K562 (cell line): ENCODE results near the gene SLC48A1. TPM values are rescaled to one million over a fixed set of nuclear protein-coding genes. Genes with fewer than 3 reads are reported as not detected.

Experiments used
- ADNP ChIP-seq: fragments of 200-800 bp; sonication (Bioruptor generic); IDR thresholded peaks from 2 replicates; pipeline ENCODE4 v1.6.1; 2016; ENCODE audit warnings: missing genetic modification characterization, missing compliant biosample characterization
- ARNT ChIP-seq, 2 experiments: fragments of 450-650 bp; IDR thresholded peaks; 2 replicates each; pipeline ENCODE4 v1.6.1; 2016; ENCODE audit warnings: mild to moderate bottlenecking in 1 of 2
- CBFA2T3 ChIP-seq: fragments of 450-650 bp; IDR thresholded peaks from 2 replicates; pipeline ENCODE4 v1.6.1; 2017
- DPF2 ChIP-seq: fragments of 450-650 bp; IDR thresholded peaks from 2 replicates; pipeline ENCODE4 v1.6.1; 2016
- EP400 ChIP-seq: fragments of 450-650 bp; IDR thresholded peaks from 2 replicates; pipeline ENCODE4 v1.6.1; 2017; ENCODE audit warnings: antibody characterized with exemption, mild to moderate bottlenecking, moderate library complexity
- HDAC1 ChIP-seq, 2 experiments: fragments of 450-650 bp; IDR thresholded peaks; 2 replicates each; pipeline ENCODE4 v1.6.1; 2016 to 2017; ENCODE audit warnings: inconsistent platforms in 1 of 2, mild to moderate bottlenecking in 1 of 2, moderate library complexity in 1 of 2
- HDGF ChIP-seq: fragments of 450-650 bp; IDR thresholded peaks from 2 replicates; pipeline ENCODE4 v1.6.1; 2016
- HNRNPLL ChIP-seq: fragments of 200-400 bp; formaldehyde crosslinking; IDR thresholded peaks from 2 replicates; pipeline ENCODE4 v1.6.1; 2017; ENCODE audit warnings: low read length, low read depth, mild to moderate bottlenecking; ENCODE audit not compliant: poor library complexity, severe bottlenecking
- KAT7 ChIP-seq: sonication (generic); formaldehyde crosslinking; IDR thresholded peaks from 2 replicates; pipeline ENCODE4 v1.8.0; 2022; ENCODE audit warnings: missing genetic modification reagents, mild to moderate bottlenecking, borderline replicate concordance
- KDM1A ChIP-seq, 2 experiments: fragments of 450-650 bp; IDR thresholded peaks; 2 replicates each; pipeline ENCODE4 v1.6.1; 2016; ENCODE audit warnings: mild to moderate bottlenecking in 2 of 2
- MAFK ChIP-seq: IDR thresholded peaks from 2 replicates; pipeline ENCODE4 v1.6.1; 2011; ENCODE audit warnings: low read length, improper control_type of control experiment
- MAZ ChIP-seq, 2 experiments: fragments of 450-650 bp in 1 of 2; sonication (generic) in 1 of 2; formaldehyde crosslinking; IDR thresholded peaks in 1 of 2; conservative IDR thresholded peaks in 1 of 2; 2 replicates each; pipeline versions ENCODE4 v1.4.0 to v1.5.0; 2020; ENCODE audit warnings: mild to moderate bottlenecking in 1 of 2, missing genetic modification reagents in 1 of 2
- NFRKB ChIP-seq: fragments of 450-650 bp; IDR thresholded peaks from 2 replicates; pipeline ENCODE4 v1.6.1; 2016; ENCODE audit warnings: low read depth
- PHF20 ChIP-seq: fragments of 450-650 bp; IDR thresholded peaks from 2 replicates; pipeline ENCODE4 v1.6.1; 2018; ENCODE audit not compliant: partially characterized antibody
- RBM14 ChIP-seq: fragments of 200-400 bp; formaldehyde crosslinking; IDR thresholded peaks from 2 replicates; pipeline ENCODE4 v1.6.1; 2018; ENCODE audit warnings: low read depth, mild to moderate bottlenecking, low read length, moderate library complexity, borderline replicate concordance; ENCODE audit not compliant: insufficient read depth
- RCOR1 ChIP-seq, 2 experiments: IDR thresholded peaks; 2 replicates each; pipeline ENCODE4 v1.6.1; 2012; ENCODE audit warnings: low read depth in 2 of 2, low read length in 2 of 2, borderline replicate concordance in 1 of 2, improper control_type of control experiment in 1 of 2
- TBP ChIP-seq: optimal IDR thresholded peaks from 2 replicates; pipeline ENCODE3; 2011; ENCODE audit warnings: low read depth, low read length, improper control_type of control experiment
- TGIF2 ChIP-seq: sonication (generic); formaldehyde crosslinking; IDR thresholded peaks from 2 replicates; pipeline ENCODE4 v1.8.1; 2022; ENCODE audit warnings: mild to moderate bottlenecking, missing genetic modification reagents, moderate library complexity
- ZNF263 ChIP-seq: sonication (generic); formaldehyde crosslinking; IDR thresholded peaks from 2 replicates; pipeline ENCODE4 v1.8.0; 2022; ENCODE audit warnings: mild to moderate bottlenecking, missing genetic modification reagents, borderline replicate concordance
- polyA plus RNA-seq, 8 experiments: library from polyadenylated mRNA; depleted of rRNA in 4 of 8; stranded (reverse) in 5 of 8; unstranded in 3 of 8; fragments of >200 nt; fragmentation: Nextera tagmentation in 2 of 8; fragmentation: Illumina TruSeq in 1 of 8; extraction: Ambion mirVana in 2 of 8; extraction: Trizol in 1 of 8; gene quantifications; 2 replicates each; pipeline versions ENCODE4 v1.2.1 to v1.2.3, GENCODE V29; 2011 to 2014; ENCODE audit warnings: inconsistent platforms in 1 of 8, missing spikeins in 1 of 8
- total RNA-seq, 7 experiments: library from RNA; depleted of rRNA in 6 of 7; stranded (reverse); fragments of >200 nt in 6 of 7; fragmentation: Illumina TruSeq in 2 of 7; extraction: Trizol in 2 of 7; gene quantifications; 2 replicates each; pipeline versions ENCODE4 v1.2.1 to v1.2.3, GENCODE V29; 2011 to 2021; ENCODE audit warnings: low replicate concordance in 1 of 7
- TF ChIP-seq, protein P1 (sequence below): fragments of 450-650 bp; IDR thresholded peaks from 2 replicates; pipeline ENCODE4 v1.6.1; 2018; ENCODE audit not compliant: partially characterized antibody
- TF ChIP-seq, protein P2 (sequence below), 2 experiments: fragments of 450-650 bp; IDR thresholded peaks; 2 replicates each; pipeline ENCODE4 v1.6.1; 2016
- TF ChIP-seq, protein P3 (sequence below), 2 experiments: IDR thresholded peaks; 2 replicates each; pipeline ENCODE4 v1.6.1; 2011; ENCODE audit warnings: borderline replicate concordance in 1 of 2, control low read depth in 1 of 2, low read depth in 1 of 2, low read length in 1 of 2, mild to moderate bottlenecking in 1 of 2, mixed read lengths in 1 of 2, moderate library complexity in 1 of 2; ENCODE audit not compliant: insufficient read depth in 1 of 2, insufficient read length in 1 of 2, poor library complexity in 1 of 2, severe bottlenecking in 1 of 2; ENCODE audit errors: extremely low read depth in 1 of 2

SLC48A1 gene
- total and polyA plus RNA-seq, 9 of the 15 experiments (the other 6 are each of a cell fraction or from before 2014, with no cell fraction given) = 10.7 to 37.5 (median 18.7) TPM

DNA sequence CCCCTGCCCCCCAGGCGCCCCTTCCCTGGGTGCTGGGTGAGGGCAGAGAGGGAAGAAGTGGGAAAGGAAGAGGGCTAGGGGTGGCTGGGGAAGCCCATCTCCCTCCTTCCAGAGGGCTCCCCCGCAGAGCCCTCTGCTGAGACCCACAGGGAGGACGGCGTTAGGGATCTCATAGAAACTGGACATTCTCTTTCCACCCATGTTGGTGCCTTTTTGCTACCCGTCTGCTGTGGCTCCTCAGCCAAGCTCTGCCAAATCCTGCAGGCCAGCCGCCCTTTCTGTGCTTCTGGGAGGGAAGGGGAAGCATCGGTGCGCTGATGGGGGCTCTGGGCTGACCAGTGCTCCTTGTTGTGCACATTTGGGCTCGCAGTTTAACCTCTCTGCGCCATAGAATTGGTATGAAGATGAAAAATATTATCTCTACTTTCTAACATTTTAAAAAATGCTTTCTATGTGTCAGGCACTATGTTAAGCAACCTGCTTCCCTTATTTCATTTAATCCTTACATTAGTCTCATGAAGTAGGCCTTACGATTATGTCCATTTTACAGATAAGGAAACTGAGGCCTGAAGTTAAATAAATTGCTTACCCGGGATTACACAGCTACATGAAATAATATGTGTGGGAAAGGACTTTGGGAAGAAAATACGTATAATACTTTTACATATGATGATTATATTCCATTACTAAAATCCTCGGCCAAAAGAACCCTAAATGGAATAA, 981 bp downstream of the SLC48A1 start (continued):
- TF ChIP-seq, protein P1, sequence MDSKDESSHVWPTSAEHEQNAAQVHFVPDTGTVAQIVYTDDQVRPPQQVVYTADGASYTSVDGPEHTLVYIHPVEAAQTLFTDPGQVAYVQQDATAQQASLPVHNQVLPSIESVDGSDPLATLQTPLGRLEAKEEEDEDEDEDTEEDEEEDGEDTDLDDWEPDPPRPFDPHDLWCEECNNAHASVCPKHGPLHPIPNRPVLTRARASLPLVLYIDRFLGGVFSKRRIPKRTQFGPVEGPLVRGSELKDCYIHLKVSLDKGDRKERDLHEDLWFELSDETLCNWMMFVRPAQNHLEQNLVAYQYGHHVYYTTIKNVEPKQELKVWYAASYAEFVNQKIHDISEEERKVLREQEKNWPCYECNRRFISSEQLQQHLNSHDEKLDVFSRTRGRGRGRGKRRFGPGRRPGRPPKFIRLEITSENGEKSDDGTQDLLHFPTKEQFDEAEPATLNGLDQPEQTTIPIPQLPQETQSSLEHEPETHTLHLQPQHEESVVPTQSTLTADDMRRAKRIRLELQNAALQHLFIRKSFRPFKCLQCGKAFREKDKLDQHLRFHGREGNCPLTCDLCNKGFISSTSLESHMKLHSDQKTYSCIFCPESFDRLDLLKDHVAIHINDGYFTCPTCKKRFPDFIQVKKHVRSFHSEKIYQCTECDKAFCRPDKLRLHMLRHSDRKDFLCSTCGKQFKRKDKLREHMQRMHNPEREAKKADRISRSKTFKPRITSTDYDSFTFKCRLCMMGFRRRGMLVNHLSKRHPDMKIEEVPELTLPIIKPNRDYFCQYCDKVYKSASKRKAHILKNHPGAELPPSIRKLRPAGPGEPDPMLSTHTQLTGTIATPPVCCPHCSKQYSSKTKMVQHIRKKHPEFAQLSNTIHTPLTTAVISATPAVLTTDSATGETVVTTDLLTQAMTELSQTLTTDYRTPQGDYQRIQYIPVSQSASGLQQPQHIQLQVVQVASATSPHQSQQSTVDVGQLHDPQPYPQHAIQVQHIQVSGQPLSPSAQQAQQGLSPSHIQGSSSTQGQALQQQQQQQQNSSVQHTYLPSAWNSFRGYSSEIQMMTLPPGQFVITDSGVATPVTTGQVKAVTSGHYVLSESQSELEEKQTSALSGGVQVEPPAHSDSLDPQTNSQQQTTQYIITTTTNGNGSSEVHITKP = peak; percentile 8
- TF ChIP-seq MAZ (CRISPR knock-in tag; conservative IDR thresholded peaks at IDR 0.05 in 1 of 2, IDR thresholded peaks at IDR 0.05 in 1 of 2) (peak; percentile 26 to 27; a peak in 1 of 4 replicates), KAT7 (CRISPR knock-in tag) (peak; percentile 16; the same call in 1 of the 2 replicates), HDAC1 (IDR thresholded peaks at IDR 0.05) (peak in 1 of 2 experiments; percentile 76; a peak in 1 of 4 replicates), TBP (peak; percentile 20), KDM1A (IDR thresholded peaks at IDR 0.05) (peak; percentile 88 to 90), TGIF2 (CRISPR knock-in tag) (no peak), ARNT (IDR thresholded peaks at IDR 0.05) (no peak), ZNF263 (CRISPR knock-in tag) (peak; percentile 93), RCOR1 (IDR thresholded peaks at IDR 0.05; ENCODE audit: borderline replicate concordance in 1 of 2, low read depth in 2 of 2, low read length in 2 of 2) (peak; percentile 16 to 78; a peak in 3 of 4 replicates), CBFA2T3 (0 out of 2 replicates have a peak, but pooled peaks have one; percentile 1), HDGF (0 out of 2 replicates have a peak, but pooled peaks have one; percentile 37), HNRNPLL (peak; percentile 12), EP400 (peak; percentile 9; the same call in 1 of the 2 replicates), RBM14 (no peak), DPF2 (peak; percentile 21; the same call in 1 of the 2 replicates), MAFK (no peak), ADNP (tag) (peak; percentile 97), PHF20 (peak; percentile 25), NFRKB (0 out of 2 replicates have a peak, but pooled peaks have one; percentile 34)
- TF ChIP-seq, protein P2, sequence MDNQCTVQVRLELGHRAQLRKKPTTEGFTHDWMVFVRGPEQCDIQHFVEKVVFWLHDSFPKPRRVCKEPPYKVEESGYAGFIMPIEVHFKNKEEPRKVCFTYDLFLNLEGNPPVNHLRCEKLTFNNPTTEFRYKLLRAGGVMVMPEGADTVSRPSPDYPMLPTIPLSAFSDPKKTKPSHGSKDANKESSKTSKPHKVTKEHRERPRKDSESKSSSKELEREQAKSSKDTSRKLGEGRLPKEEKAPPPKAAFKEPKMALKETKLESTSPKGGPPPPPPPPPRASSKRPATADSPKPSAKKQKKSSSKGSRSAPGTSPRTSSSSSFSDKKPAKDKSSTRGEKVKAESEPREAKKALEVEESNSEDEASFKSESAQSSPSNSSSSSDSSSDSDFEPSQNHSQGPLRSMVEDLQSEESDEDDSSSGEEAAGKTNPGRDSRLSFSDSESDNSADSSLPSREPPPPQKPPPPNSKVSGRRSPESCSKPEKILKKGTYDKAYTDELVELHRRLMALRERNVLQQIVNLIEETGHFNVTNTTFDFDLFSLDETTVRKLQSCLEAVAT (IDR thresholded peaks at IDR 0.05) = peak in 1 of 2 experiments; percentile 1; a peak in 1 of 4 replicates
- TF ChIP-seq, protein P3, sequence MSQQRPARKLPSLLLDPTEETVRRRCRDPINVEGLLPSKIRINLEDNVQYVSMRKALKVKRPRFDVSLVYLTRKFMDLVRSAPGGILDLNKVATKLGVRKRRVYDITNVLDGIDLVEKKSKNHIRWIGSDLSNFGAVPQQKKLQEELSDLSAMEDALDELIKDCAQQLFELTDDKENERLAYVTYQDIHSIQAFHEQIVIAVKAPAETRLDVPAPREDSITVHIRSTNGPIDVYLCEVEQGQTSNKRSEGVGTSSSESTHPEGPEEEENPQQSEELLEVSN (IDR thresholded peaks at IDR 0.05; ENCODE audit: borderline replicate concordance in 1 of 2, extremely low read depth in 1 of 2, insufficient read depth in 1 of 2, insufficient read length in 1 of 2, low read depth in 1 of 2, low read length in 1 of 2, poor library complexity in 1 of 2, severe bottlenecking in 1 of 2) = peak in 1 of 2 experiments; percentile 0
